Gastroesophageal sphincter (tissue), 2 donors: ENCODE data around the gene TNP2.

ENCODE experiments used
- POLR2A ChIP-seq, 2 donors: fragments of 450-650 bp; IDR thresholded peaks; one replicate each; pipeline ENCODE4 v1.6.1; 2017; ENCODE audit warnings: antibody characterized with exemption in 2 of 2, mild to moderate bottlenecking in 2 of 2, moderate library complexity in 1 of 2
- POLR2AphosphoS5 ChIP-seq: sonication (generic); formaldehyde crosslinking; IDR thresholded peaks from one replicate; pipeline ENCODE4 v1.6.1; 2017; ENCODE audit warnings: antibody characterized with exemption

DNA sequence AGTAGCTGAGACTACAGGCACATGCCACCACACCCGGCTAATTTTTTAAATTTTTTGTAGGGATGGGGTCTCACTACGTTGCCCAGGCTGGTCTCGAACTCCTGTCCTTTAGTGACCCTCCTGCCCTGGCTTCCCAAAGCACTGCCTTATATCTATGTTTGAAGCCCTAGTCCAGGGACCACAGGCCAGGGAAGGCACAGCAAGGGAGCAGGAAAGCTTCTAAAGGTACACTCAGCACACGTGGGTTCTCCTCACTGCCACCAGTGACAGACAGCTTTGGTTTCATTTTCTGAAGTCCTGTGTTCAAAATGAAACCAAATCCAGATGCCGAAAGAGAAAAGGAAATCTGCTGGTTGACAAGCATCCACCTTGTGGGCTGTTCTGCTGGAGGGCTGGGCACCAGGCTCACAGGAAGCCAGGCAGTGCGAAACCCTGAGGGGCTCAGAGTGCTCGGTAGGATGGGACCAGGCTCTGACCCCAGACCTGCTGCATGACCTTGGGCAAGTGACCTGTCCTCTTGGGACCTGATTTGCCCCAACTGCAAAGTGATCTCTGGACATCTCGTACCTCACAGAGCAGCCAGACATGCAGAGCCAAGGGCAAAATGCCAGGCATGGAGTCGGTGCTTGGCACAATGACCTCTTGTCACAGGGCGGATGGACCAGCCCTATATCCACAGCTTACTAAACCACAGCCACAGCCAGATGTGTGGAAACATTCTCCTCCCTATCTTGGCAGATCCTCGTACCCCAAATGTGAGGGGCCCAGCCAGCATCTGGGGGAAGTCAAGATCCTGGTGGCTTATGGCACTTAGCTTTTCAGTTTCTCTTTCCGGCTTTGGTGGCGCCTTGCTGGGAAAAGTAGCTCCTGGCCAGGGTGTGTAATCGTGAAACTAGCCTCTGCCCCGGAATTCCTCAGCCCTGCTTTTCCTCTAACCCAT is 10.3 kb downstream of the TNP2 start:
- TF ChIP-seq POLR2AphosphoS5: no peak
- TF ChIP-seq POLR2A (IDR thresholded peaks at IDR 0.05): no peak
